Bronchial epithelial cell (primary cell): ENCODE results near the gene PTPRF. TPM values are rescaled to one million over a fixed set of nuclear protein-coding genes. Genes with fewer than 3 reads are reported as not detected.

ENCODE experiments used
- DNase-seq: peaks from one replicate; pipeline ENCODE4 v3.0.0-alpha.2; 2010; ENCODE audit warnings: low read depth
- FAIRE-seq: peaks from 2 replicates; lab custom pipeline; 2011; peaks lifted over from hg19 to GRCh38; lab: Jason Lieb, UNC
- H3K27me3 ChIP-seq: 2 replicates; pipeline ENCODE4 v1.5.1; 2011; ENCODE audit warnings: low read length; ENCODE audit not compliant: control insufficient read depth, insufficient read depth
- H3K36me3 ChIP-seq: 2 replicates; pipeline ENCODE4 v1.5.1; 2011; ENCODE audit warnings: low read length; ENCODE audit not compliant: control insufficient read depth, insufficient read depth
- H3K4me3 ChIP-seq: 2 replicates; pipeline ENCODE4 v1.5.1; 2011; ENCODE audit warnings: mild to moderate bottlenecking, low read depth, low read length, control low read depth
- CTCF ChIP-seq: IDR thresholded peaks from 2 replicates; pipeline ENCODE4 v1.5.1; 2011; ENCODE audit warnings: mild to moderate bottlenecking, moderate library complexity, low read length, control low read depth, inconsistent platforms; ENCODE audit not compliant: insufficient read depth, severe bottlenecking
- total RNA-seq: library from RNA; depleted of rRNA; stranded (reverse); fragments of >200 nt; gene quantifications from 2 replicates; pipeline ENCODE4 v1.2.1, GENCODE V29; 2014

Gene PTPRF
- total RNA-seq, 1 donor from 2014 or later: 127 TPM

DNA sequence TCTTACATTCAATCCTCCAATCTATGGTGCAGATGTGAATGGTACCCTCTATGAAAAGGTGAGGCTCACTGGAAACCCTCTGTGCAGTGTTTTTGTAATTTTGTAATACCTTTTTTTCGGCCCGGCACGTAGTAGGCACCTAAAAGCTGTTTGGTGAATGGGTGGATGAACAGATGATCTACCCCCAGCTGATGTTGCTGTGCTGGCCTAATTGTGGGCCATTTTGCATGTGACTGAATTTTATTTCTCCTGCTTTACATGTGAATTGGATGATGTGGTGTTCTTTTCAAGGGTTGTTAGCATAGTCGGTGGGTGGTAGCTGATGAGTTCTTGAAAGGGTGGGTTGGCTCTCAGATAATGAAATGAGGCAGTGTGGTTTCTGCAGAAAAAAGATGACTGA is 129.7 kb downstream of the PTPRF start:
- H3K4me3 ChIP-seq: no peak overlapping the region
- DNase-seq (no peak), FAIRE-seq (no peak)
- no peak for TF ChIP-seq CTCF
- peaks cover 35% of the 10 kb centered on the region for H3K36me3 ChIP-seq
- no peaks in the 10 kb centered on the region for H3K27me3 ChIP-seq

DNA sequence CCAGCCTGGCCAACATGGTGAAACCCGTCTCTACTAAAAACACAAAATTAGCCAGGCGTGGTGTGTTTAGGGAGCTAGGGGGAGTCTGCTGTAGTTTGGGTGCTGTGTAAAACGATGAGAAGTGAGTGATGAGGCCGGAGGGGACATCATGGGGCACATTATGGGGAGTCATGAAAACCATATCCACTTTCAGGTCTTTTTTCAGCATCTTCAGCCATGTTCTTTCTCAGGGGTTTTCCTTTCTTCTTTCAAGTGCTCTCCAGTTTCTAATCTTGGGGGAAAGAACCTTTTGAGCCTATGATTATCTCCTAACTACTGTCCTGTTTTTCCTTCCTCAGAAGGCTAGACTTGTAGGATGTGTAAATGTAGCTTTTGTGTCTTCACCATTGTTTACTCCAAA is 133.7 kb downstream of the PTPRF start:
- Histone ChIP-seq H3K4me3 (no peak overlapping the region), H3K36me3 (peaks cover 44% of the 10 kb centered on the region), H3K27me3 (no peaks in the 10 kb centered on the region)
- no peak for TF ChIP-seq CTCF
- FAIRE-seq: no peak
- no peak for DNase-seq

GRCh38 chr1:43666608-43667007 is 135.9 kb downstream of the PTPRF start:
- peak; percentile 99 for DNase-seq
- FAIRE-seq: no peak
- no peaks in the 10 kb centered on the region for H3K27me3 ChIP-seq
- peaks cover 45% of the 10 kb centered on the region for H3K36me3 ChIP-seq
- H3K4me3 ChIP-seq: no peak overlapping the region
- TF ChIP-seq CTCF: no peak

DNA sequence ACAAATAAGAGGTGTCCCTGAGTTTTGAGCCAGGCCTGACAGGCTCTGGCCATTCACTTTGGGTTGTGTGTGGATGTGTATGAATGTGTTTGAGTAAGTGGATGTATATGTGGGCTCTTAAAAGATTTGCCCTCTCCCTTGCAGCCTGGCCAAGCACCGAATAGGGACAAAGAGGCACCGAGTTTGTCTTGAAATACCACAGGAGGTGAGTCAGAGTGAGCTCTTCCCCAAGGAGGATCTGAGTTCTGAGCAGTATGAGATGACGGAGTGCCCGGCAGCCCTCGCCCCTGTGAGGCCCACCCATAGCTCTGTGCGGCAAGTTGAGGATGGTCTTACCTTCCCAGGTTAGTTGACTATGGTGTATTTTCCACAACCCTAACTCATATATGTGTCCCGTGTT is 138.3 kb downstream of the PTPRF start:
- no peaks in the 10 kb centered on the region for H3K27me3 ChIP-seq
- H3K4me3 ChIP-seq: no peak overlapping the region
- DNase-seq (peak; percentile 56), FAIRE-seq (no peak)
- no peak for TF ChIP-seq CTCF
- H3K36me3 ChIP-seq: peaks cover 39% of the 10 kb centered on the region

GRCh38 chr1:43669878-43670277 is 139.2 kb downstream of the PTPRF start:
- FAIRE-seq (no peak), DNase-seq (no peak)
- Histone ChIP-seq H3K27me3 (no peaks in the 10 kb centered on the region), H3K4me3 (no peak overlapping the region), H3K36me3 (peaks cover 40% of the 10 kb centered on the region)
- no peak for TF ChIP-seq CTCF

GRCh38 chr1:43671193-43671592 is 140.5 kb downstream of the PTPRF start:
- FAIRE-seq: no peak
- TF ChIP-seq CTCF: no peak
- H3K4me3 ChIP-seq: no peak overlapping the region
- no peaks in the 10 kb centered on the region for H3K27me3 ChIP-seq
- DNase-seq: no peak
- peaks cover 41% of the 10 kb centered on the region for H3K36me3 ChIP-seq
